HEK293T (cell line): ENCODE data around the gene BEST4.

ENCODE experiments used
- ARNT ChIP-seq: fragments of 450-650 bp; IDR thresholded peaks from 2 replicates; pipeline ENCODE4 v1.6.1; 2017; ENCODE audit warnings: mild to moderate bottlenecking
- BHLHE40 ChIP-seq: fragments of 450-650 bp; IDR thresholded peaks from 2 replicates; pipeline ENCODE4 v1.6.1; 2016; ENCODE audit warnings: mild to moderate bottlenecking, moderate library complexity, borderline replicate concordance
- ELF4 ChIP-seq: fragments of 450-650 bp; IDR thresholded peaks from 2 replicates; pipeline ENCODE4 v1.6.1; 2017; ENCODE audit warnings: antibody characterized with exemption
- FOXM1 ChIP-seq: fragments of 450-650 bp; IDR thresholded peaks from 2 replicates; pipeline ENCODE4 v1.6.1; 2017; ENCODE audit warnings: mild to moderate bottlenecking, borderline replicate concordance
- SUZ12 ChIP-seq: fragments of 450-650 bp; IDR thresholded peaks from 2 replicates; pipeline ENCODE4 v1.6.1; 2016; ENCODE audit warnings: mild to moderate bottlenecking
- ZNF384 ChIP-seq: fragments of 450-650 bp; IDR thresholded peaks from 2 replicates; pipeline ENCODE4 v1.6.1; 2016

- TF ChIP-seq BHLHE40 (no peak), SUZ12 (no peak), ARNT (no peak), ELF4 (no peak), ZNF384 (no peak), FOXM1 (no peak)
Measured at GRCh38 chr1:44786138-44786840, 1.7 kb downstream of the BEST4 start.
